Right lobe of liver (tissue), 4 donors: ENCODE data around the gene PPP4R3A.
A peak's percentile ranks its signal among the peaks of the same experiment; 100 is the strongest.

Experiments
- CTCF ChIP-seq, 4 donors: fragments of 200-600 bp in 3 of 4; fragments of 450-650 bp in 1 of 4; IDR thresholded peaks; one replicate each; pipeline versions ENCODE4 v1.5.1 to v1.8.0; 2016 to 2022; ENCODE audit warnings: antibody characterized with exemption in 4 of 4, mild to moderate bottlenecking in 2 of 4
- POLR2A ChIP-seq: fragments of 450-650 bp; IDR thresholded peaks from one replicate; pipeline ENCODE4 v1.6.1; 2017; ENCODE audit warnings: antibody characterized with exemption, mild to moderate bottlenecking
- donor health status: DM: no; HTN: no; CAD: no.
- donor health status: DM: no; HTN: no; CAD: no.
- donor health status: DM: no; HTN: yes; CAD: no.

GRCh38 chr14:91418387-91419043 lies 91.6 kb downstream of the PPP4R3A start:
- TF ChIP-seq CTCF (IDR thresholded peaks at IDR 0.05) (peak; percentile 89 to 95 (median 94)), POLR2A (no peak)
